HCT116 (cell line): ENCODE measurements around the gene NFIA.

Experiments
- CTCF ChIP-seq, 3 experiments: fragments of 200-600 bp in 1 of 3; sonication (generic) in 1 of 3; IDR thresholded peaks in 2 of 3; conservative IDR thresholded peaks in 1 of 3; 2 replicates each; pipeline ENCODE4 v1.5.1; 2012 to 2017; ENCODE audit warnings: low read depth in 2 of 3, low read length in 2 of 3, antibody characterized with exemption in 1 of 3, borderline replicate concordance in 1 of 3, control low read depth in 1 of 3, mild to moderate bottlenecking in 1 of 3, mixed read lengths in 1 of 3, mixed run types in 1 of 3, moderate library complexity in 1 of 3; ENCODE audit not compliant: insufficient read depth in 1 of 3
- ELF1 ChIP-seq: IDR thresholded peaks from 2 replicates; pipeline ENCODE4 v1.6.1; 2012; ENCODE audit warnings: low read depth, borderline replicate concordance
- JUND ChIP-seq: IDR thresholded peaks from 2 replicates; pipeline ENCODE4 v1.6.1; 2012
- POLR2A ChIP-seq: IDR thresholded peaks from 2 replicates; pipeline ENCODE4 v1.7.0; 2011; ENCODE audit warnings: borderline replicate concordance; ENCODE audit not compliant: insufficient read depth, insufficient read length; ENCODE audit errors: extremely low read depth
- SP1 ChIP-seq: IDR thresholded peaks from 2 replicates; pipeline ENCODE4 v1.6.1; 2012; ENCODE audit warnings: low read depth
- SRF ChIP-seq: IDR thresholded peaks from 2 replicates; pipeline ENCODE4 v1.6.1; 2012; ENCODE audit warnings: low read depth
- YY1 ChIP-seq: IDR thresholded peaks from 2 replicates; pipeline ENCODE4 v1.6.1; 2011; ENCODE audit warnings: low read length, low read depth, moderate library complexity, mild to moderate bottlenecking; ENCODE audit not compliant: insufficient replicate concordance; ENCODE audit errors: extremely low read depth
- ZBTB33 ChIP-seq: IDR thresholded peaks from 2 replicates; pipeline ENCODE4 v1.6.1; 2011; ENCODE audit warnings: mild to moderate bottlenecking, low read length, moderate library complexity; ENCODE audit not compliant: insufficient replicate concordance; ENCODE audit errors: extremely low read depth
- ZNF274 ChIP-seq: fragments of 200-500 bp; sonication (Bioruptor generic); IDR thresholded peaks from 2 replicates; pipeline ENCODE4 v1.6.1; 2014; ENCODE audit warnings: mild to moderate bottlenecking, low read depth, low read length, inconsistent platforms

- TF ChIP-seq CTCF (IDR thresholded peaks at IDR 0.05 in 2 of 3, conservative IDR thresholded peaks at IDR 0.05 in 1 of 3; ENCODE audit: borderline replicate concordance in 1 of 3, insufficient read depth in 1 of 3, low read depth in 2 of 3, low read length in 2 of 3) (no peak), YY1 (no peak), ZBTB33 (no peak), JUND (no peak), POLR2A (no peak), SP1 (no peak), SRF (no peak), ELF1 (no peak), ZNF274 (no peak)
These were observed 239.8 kb downstream of the NFIA start for GRCh38 chr1:61322008-61322744.
